Activated T-cell treated with anti-CD3 and anti-CD28 coated beads, Interleukin-2, amount 50 U/mL, for 72 hours (primary cell): ENCODE measurements around the gene IQUB. TPM values are rescaled to one million over a fixed set of nuclear protein-coding genes. Genes with fewer than 3 reads are reported as not detected.
"Not testable (repeated sequence)": the region's sequence is repeated elsewhere in the genome, so short reads cannot be mapped to it uniquely, and the experiment has no call there.

Experiments
- ATAC-seq, 2 donors: fragments of 150-1000 bp; cut with Tn5 transposase; replicated peaks in 1 of 2; 2 replicates each; pipeline ENCODE4 v1.10.0; 2021; ENCODE audit warnings: moderate library complexity in 2 of 2, mild to moderate bottlenecking in 1 of 2
- DNase-seq, 2 donors: peaks; one replicate each; pipeline ENCODE4 v3.0.0; 2021 to 2022; ENCODE audit warnings: mixed read lengths in 1 of 2
- H3K27ac Mint-ChIP-seq: one replicate; pipeline ENCODE4 v1.8.0; 2022; ENCODE audit warnings: mild to moderate bottlenecking, moderate library complexity, mixed read lengths
- H3K27me3 Mint-ChIP-seq: one replicate; pipeline ENCODE4 v1.8.0; 2022; ENCODE audit warnings: low read depth, mixed read lengths
- H3K36me3 Mint-ChIP-seq, 2 donors: one replicate each; pipeline ENCODE4 v1.8.0; 2022; ENCODE audit warnings: mixed read lengths in 2 of 2, mild to moderate bottlenecking in 1 of 2; ENCODE audit not compliant: insufficient read depth in 2 of 2
- H3K4me1 Mint-ChIP-seq: one replicate; pipeline ENCODE4 v1.8.0; 2022; ENCODE audit warnings: low read depth, mixed read lengths
- H3K4me3 Mint-ChIP-seq, 2 donors: one replicate each; pipeline ENCODE4 v1.8.0; 2022; ENCODE audit warnings: mild to moderate bottlenecking in 2 of 2, mixed read lengths in 2 of 2, moderate library complexity in 2 of 2
- H3K9me3 Mint-ChIP-seq, 2 donors: one replicate each; pipeline ENCODE4 v1.8.0; 2022; ENCODE audit warnings: mixed read lengths in 2 of 2
- total RNA-seq, 2 donors: library from RNA; stranded (reverse); gene quantifications; one replicate each; pipeline ENCODE4 v1.2.3, GENCODE V29; 2022

Gene IQUB
- total RNA-seq, 2 donors from 2014 or later, result 0.10 TPM; not detected in 1

- Mint-ChIP-seq H3K27ac (no peak overlapping the region), H3K4me3 (no peak overlapping the region), H3K36me3 (no peaks in the 10 kb centered on the region), H3K4me1 (no peaks in the 10 kb centered on the region), H3K27me3 (peaks cover 22% of the 10 kb centered on the region), H3K9me3 (no peaks in the 10 kb centered on the region)
- no peak for ATAC-seq
- DNase-seq, result no peak
These were observed 35.8 kb downstream of the IQUB start for GRCh38 chr7:123498601-123499000.

- Mint-ChIP-seq H3K9me3 (no peaks in the 10 kb centered on the region), H3K36me3 (no peaks in the 10 kb centered on the region), H3K27me3 (peaks cover 22% of the 10 kb centered on the region), H3K27ac (no peak overlapping the region), H3K4me1 (no peaks in the 10 kb centered on the region), H3K4me3 (no peak overlapping the region)
- DNase-seq, result no peak
- ATAC-seq, result no peak
These were observed 36.4 kb downstream of the IQUB start for GRCh38 chr7:123498031-123498430.

GRCh38 chr7:123494193-123494796 lies 40.1 kb downstream of the IQUB start:
- peak; percentile 16 to 19 for DNase-seq
- Mint-ChIP-seq H3K4me3 (no peak overlapping the region), H3K4me1 (no peaks in the 10 kb centered on the region), H3K27ac (no peak overlapping the region), H3K9me3 (no peaks in the 10 kb centered on the region), H3K36me3 (no peaks in the 10 kb centered on the region), H3K27me3 (peaks cover 9% of the 10 kb centered on the region)
- ATAC-seq, result peak in 1 of 2 donors; percentile 34

GRCh38 chr7:123492485-123492884 lies 41.9 kb downstream of the IQUB start:
- H3K36me3 Mint-ChIP-seq, result no peaks in the 10 kb centered on the region
- H3K4me1 Mint-ChIP-seq, result no peaks in the 10 kb centered on the region
- DNase-seq, result no peak
- peaks cover 7% of the 10 kb centered on the region for H3K27me3 Mint-ChIP-seq
- H3K27ac Mint-ChIP-seq, result no peak overlapping the region
- H3K4me3 Mint-ChIP-seq, result no peak overlapping the region
- ATAC-seq, result peak; percentile 24 to 48
- no peaks in the 10 kb centered on the region for H3K9me3 Mint-ChIP-seq

- Mint-ChIP-seq H3K4me1 (no peaks in the 10 kb centered on the region), H3K36me3 (no peaks in the 10 kb centered on the region), H3K27me3 (peaks cover 6% of the 10 kb centered on the region), H3K4me3 (no peak overlapping the region), H3K9me3 (no peaks in the 10 kb centered on the region), H3K27ac (no peak overlapping the region)
- DNase-seq, result no peak
- no peak for ATAC-seq
These were observed 48.7 kb downstream of the IQUB start for GRCh38 chr7:123485721-123486120.

GRCh38 chr7:123485187-123485586 lies 49.2 kb downstream of the IQUB start:
- ATAC-seq, result no peak
- Mint-ChIP-seq H3K4me3 (no peak overlapping the region), H3K27me3 (peaks cover 6% of the 10 kb centered on the region), H3K4me1 (no peaks in the 10 kb centered on the region), H3K36me3 (no peaks in the 10 kb centered on the region), H3K27ac (no peak overlapping the region), H3K9me3 (no peaks in the 10 kb centered on the region)
- no peak for DNase-seq

- ATAC-seq (no peak), DNase-seq (no peak)
- H3K4me1 Mint-ChIP-seq, result no peaks in the 10 kb centered on the region
These were observed 50.2 kb downstream of the IQUB start for GRCh38 chr7:123484199-123484598.

GRCh38 chr7:123480107-123480506 lies 54.3 kb downstream of the IQUB start:
- no peak overlapping the region for H3K4me3 Mint-ChIP-seq
- H3K4me1 Mint-ChIP-seq, result no peaks in the 10 kb centered on the region
- no peaks in the 10 kb centered on the region for H3K9me3 Mint-ChIP-seq
- no peaks in the 10 kb centered on the region for H3K27me3 Mint-ChIP-seq
- no peak for DNase-seq
- no peak overlapping the region for H3K27ac Mint-ChIP-seq
- no peak for ATAC-seq
- H3K36me3 Mint-ChIP-seq, result peaks cover 0 to 3% of the 10 kb centered on the region in 2 donors

More at GRCh38 chr7:123484199-123484598, 50.2 kb downstream of the IQUB start:
- Mint-ChIP-seq H3K27ac (no peak overlapping the region), H3K27me3 (peaks cover 6% of the 10 kb centered on the region), H3K4me3 (no peak overlapping the region), H3K36me3 (no peaks in the 10 kb centered on the region), H3K9me3 (no peaks in the 10 kb centered on the region)

GRCh38 chr7:123478056-123478455 lies 56.3 kb downstream of the IQUB start:
- H3K4me1 Mint-ChIP-seq, ATAC-seq, H3K27ac Mint-ChIP-seq, H3K4me3 Mint-ChIP-seq, H3K9me3 Mint-ChIP-seq, H3K27me3 Mint-ChIP-seq, DNase-seq, H3K36me3 Mint-ChIP-seq: not testable (repeated sequence)

GRCh38 chr7:123472750-123473445 lies 61.5 kb downstream of the IQUB start:
- Mint-ChIP-seq H3K27ac (no peak overlapping the region), H3K36me3 (peaks cover 0 to 3% of the 10 kb centered on the region in 2 donors), H3K9me3 (no peaks in the 10 kb centered on the region), H3K27me3 (no peaks in the 10 kb centered on the region), H3K4me1 (no peaks in the 10 kb centered on the region), H3K4me3 (no peak overlapping the region)
- no peak for ATAC-seq
- DNase-seq, result no peak

- peaks cover 0 to 3% of the 10 kb centered on the region in 2 donors for H3K36me3 Mint-ChIP-seq
- H3K27me3 Mint-ChIP-seq, result no peaks in the 10 kb centered on the region
- no peaks in the 10 kb centered on the region for H3K9me3 Mint-ChIP-seq
These were observed 62.1 kb downstream of the IQUB start for GRCh38 chr7:123472327-123472726.

GRCh38 chr7:123468303-123468702 lies 66.1 kb downstream of the IQUB start:
- no peaks in the 10 kb centered on the region for H3K4me1 Mint-ChIP-seq

More at GRCh38 chr7:123472327-123472726, 62.1 kb downstream of the IQUB start:
- H3K4me3 Mint-ChIP-seq, result no peak overlapping the region
- H3K4me1 Mint-ChIP-seq, result no peaks in the 10 kb centered on the region
- ATAC-seq (no peak), DNase-seq (no peak)
- H3K27ac Mint-ChIP-seq, result no peak overlapping the region

GRCh38 chr7:123463890-123464289 lies 70.5 kb downstream of the IQUB start:
- DNase-seq, result no peak
- H3K9me3 Mint-ChIP-seq, result no peaks in the 10 kb centered on the region
- no peaks in the 10 kb centered on the region for H3K27me3 Mint-ChIP-seq
- no peaks in the 10 kb centered on the region for H3K4me1 Mint-ChIP-seq
- no peaks in the 10 kb centered on the region for H3K36me3 Mint-ChIP-seq
- no peak overlapping the region for H3K27ac Mint-ChIP-seq
- ATAC-seq, result no peak
- H3K4me3 Mint-ChIP-seq, result no peak overlapping the region

More at GRCh38 chr7:123468303-123468702, 66.1 kb downstream of the IQUB start:
- ATAC-seq (no peak), DNase-seq (no peak)
- no peaks in the 10 kb centered on the region for H3K27me3 Mint-ChIP-seq
- H3K9me3 Mint-ChIP-seq, result no peaks in the 10 kb centered on the region
- H3K27ac Mint-ChIP-seq, result no peak overlapping the region
- H3K36me3 Mint-ChIP-seq, result no peaks in the 10 kb centered on the region
- H3K4me3 Mint-ChIP-seq, result no peak overlapping the region

- no peaks in the 10 kb centered on the region for H3K36me3 Mint-ChIP-seq
- no peaks in the 10 kb centered on the region for H3K9me3 Mint-ChIP-seq
- H3K4me1 Mint-ChIP-seq, result no peaks in the 10 kb centered on the region
- H3K27me3 Mint-ChIP-seq, result no peaks in the 10 kb centered on the region
- H3K27ac Mint-ChIP-seq, result no peak overlapping the region
- H3K4me3 Mint-ChIP-seq, result no peak overlapping the region
- ATAC-seq (no peak), DNase-seq (no peak)
These were observed 73.8 kb downstream of the IQUB start for GRCh38 chr7:123460616-123461015.
